ENCODE measurements around the gene ALPP. TPM values are rescaled to one million over a fixed set of nuclear protein-coding genes. Genes with fewer than 3 reads are reported as not detected.
"Not testable (repeated sequence)": the region's sequence is repeated elsewhere in the genome, so short reads cannot be mapped to it uniquely, and the experiment has no call there.

ALPP gene
- total RNA-seq (0.09 TPM), polyA plus RNA-seq (0.32 TPM)
- long read RNA-seq, donor 1 = 0 reads
- long read RNA-seq, donor 2 = 0 reads
- long read RNA-seq, donor 3 = 0 reads
- long read RNA-seq, donor 4 = 0 reads
- long read RNA-seq, donor 5, partial matches to known transcripts = 0 of 1 reads
- long read RNA-seq, donor 5, other reads (novel, unspliced or antisense) = 0 of 1 reads
- long read RNA-seq, donor 6 = 0 reads
- long read RNA-seq, donor 7 = 0 reads
- long read RNA-seq, donor 8 = 0 reads
- long read RNA-seq, donor 9 = 0 reads
- long read RNA-seq, donor 10 = 0 reads

- peaks cover 0 to 43% of the 10 kb centered on the region in 2 donors for H3K27me3 ChIP-seq (ENCODE audit: control insufficient read depth in 2 of 2, insufficient read depth in 1 of 2, low read length in 1 of 2)
Measured at GRCh38 chr2:232378735-232379151, at the start of gene ALPP. TSS of gene ALPP (plus strand) at chr2:232378751. CDS start at chr2:232378803, 52 bp downstream.

GRCh38 chr2:232329716-232330067 lies 48.9 kb upstream of the ALPP start:
- DNase-seq (ENCODE audit: low read depth in 6 of 9, low spot score in 9 of 9) = no peak
- peaks cover 27 to 35% of the 10 kb centered on the region in 2 donors for H3K4me1 ChIP-seq (ENCODE audit: control insufficient read depth in 2 of 2, insufficient read depth in 2 of 2, low read length in 2 of 2)
- WGBS = 98% methylated on average over 15 of the region's 15 CpGs

More at GRCh38 chr2:232378735-232379151, at the start of gene ALPP:
- 98% methylated on average over 12 of the region's 12 CpGs for WGBS
- DNase-seq (ENCODE audit: low read depth in 6 of 9, low spot score in 9 of 9); H3K4me1 ChIP-seq (ENCODE audit: control insufficient read depth in 2 of 2, insufficient read depth in 2 of 2, low read length in 2 of 2); H3K4me3 ChIP-seq (ENCODE audit: low read length in 2 of 2); H3K36me3 ChIP-seq (ENCODE audit: control insufficient read depth in 2 of 2, insufficient read depth in 2 of 2, low read length in 1 of 2); H3K9me3 ChIP-seq (ENCODE audit: control insufficient read depth in 2 of 2, insufficient read depth in 1 of 2, low read length in 1 of 2); H3K27ac ChIP-seq (ENCODE audit: low read depth in 1 of 2, low read length in 1 of 2): not testable (repeated sequence)

GRCh38 chr2:232330068-232330999 lies 48.2 kb upstream of the ALPP start:
- Histone ChIP-seq H3K27ac (ENCODE audit: low read depth in 1 of 2, low read length in 1 of 2) (no peak overlapping the region), H3K9me3 (ENCODE audit: control insufficient read depth in 2 of 2, insufficient read depth in 1 of 2, low read length in 1 of 2) (no peaks in the 10 kb centered on the region), H3K4me1 (ENCODE audit: control insufficient read depth in 2 of 2, insufficient read depth in 2 of 2, low read length in 2 of 2) (peaks cover 24 to 29% of the 10 kb centered on the region in 2 donors), H3K4me3 (ENCODE audit: low read length in 2 of 2) (no peak overlapping the region), H3K27me3 (ENCODE audit: control insufficient read depth in 2 of 2, insufficient read depth in 1 of 2, low read length in 1 of 2) (no peaks in the 10 kb centered on the region), H3K36me3 (ENCODE audit: control insufficient read depth in 2 of 2, insufficient read depth in 2 of 2, low read length in 1 of 2) (peaks cover 0 to 15% of the 10 kb centered on the region in 2 donors)
- no peak for DNase-seq (ENCODE audit: low read depth in 6 of 9, low spot score in 9 of 9)
- 98% methylated on average over 15 of the region's 17 CpGs for WGBS

More at GRCh38 chr2:232329716-232330067, 48.9 kb upstream of the ALPP start:
- H3K9me3 ChIP-seq (ENCODE audit: control insufficient read depth in 2 of 2, insufficient read depth in 1 of 2, low read length in 1 of 2) = no peaks in the 10 kb centered on the region
- H3K27ac ChIP-seq (ENCODE audit: low read depth in 1 of 2, low read length in 1 of 2) = no peak overlapping the region
- H3K4me3 ChIP-seq (ENCODE audit: low read length in 2 of 2) = no peak overlapping the region
- H3K36me3 ChIP-seq (ENCODE audit: control insufficient read depth in 2 of 2, insufficient read depth in 2 of 2, low read length in 1 of 2) = peaks cover 0 to 15% of the 10 kb centered on the region in 2 donors
- no peaks in the 10 kb centered on the region for H3K27me3 ChIP-seq (ENCODE audit: control insufficient read depth in 2 of 2, insufficient read depth in 1 of 2, low read length in 1 of 2)

GRCh38 chr2:232331061-232331460 lies 47.5 kb upstream of the ALPP start:
- WGBS = 96% methylated on average over 11 of the region's 11 CpGs
- not testable (repeated sequence) for H3K27me3 ChIP-seq (ENCODE audit: control insufficient read depth in 2 of 2, insufficient read depth in 1 of 2, low read length in 1 of 2); DNase-seq (ENCODE audit: low read depth in 6 of 9, low spot score in 9 of 9); H3K27ac ChIP-seq (ENCODE audit: low read depth in 1 of 2, low read length in 1 of 2); H3K9me3 ChIP-seq (ENCODE audit: control insufficient read depth in 2 of 2, insufficient read depth in 1 of 2, low read length in 1 of 2); H3K4me3 ChIP-seq (ENCODE audit: low read length in 2 of 2)
- peaks cover 6 to 22% of the 10 kb centered on the region in 2 donors for H3K36me3 ChIP-seq (ENCODE audit: control insufficient read depth in 2 of 2, insufficient read depth in 2 of 2, low read length in 1 of 2)
- H3K4me1 ChIP-seq (ENCODE audit: control insufficient read depth in 2 of 2, insufficient read depth in 2 of 2, low read length in 2 of 2) = peaks cover 17 to 22% of the 10 kb centered on the region in 2 donors

- H3K4me3 ChIP-seq (ENCODE audit: low read length in 2 of 2); DNase-seq (ENCODE audit: low read depth in 6 of 9, low spot score in 9 of 9); H3K9me3 ChIP-seq (ENCODE audit: control insufficient read depth in 2 of 2, insufficient read depth in 1 of 2, low read length in 1 of 2); H3K27me3 ChIP-seq (ENCODE audit: control insufficient read depth in 2 of 2, insufficient read depth in 1 of 2, low read length in 1 of 2); H3K27ac ChIP-seq (ENCODE audit: low read depth in 1 of 2, low read length in 1 of 2): not testable (repeated sequence)
- WGBS = 98% methylated on average over 11 of the region's 11 CpGs
- Histone ChIP-seq H3K36me3 (ENCODE audit: control insufficient read depth in 2 of 2, insufficient read depth in 2 of 2, low read length in 1 of 2) (peaks cover 6 to 27% of the 10 kb centered on the region in 2 donors), H3K4me1 (ENCODE audit: control insufficient read depth in 2 of 2, insufficient read depth in 2 of 2, low read length in 2 of 2) (peaks cover 12 to 17% of the 10 kb centered on the region in 2 donors)
Measured at GRCh38 chr2:232331641-232332040, 46.9 kb upstream of the ALPP start.

GRCh38 chr2:232332244-232332939 lies 46.2 kb upstream of the ALPP start:
- Histone ChIP-seq H3K4me1 (ENCODE audit: control insufficient read depth in 2 of 2, insufficient read depth in 2 of 2, low read length in 2 of 2) (peaks cover 7 to 14% of the 10 kb centered on the region in 2 donors), H3K36me3 (ENCODE audit: control insufficient read depth in 2 of 2, insufficient read depth in 2 of 2, low read length in 1 of 2) (peaks cover 6 to 35% of the 10 kb centered on the region in 2 donors)
- not testable (repeated sequence) for H3K9me3 ChIP-seq (ENCODE audit: control insufficient read depth in 2 of 2, insufficient read depth in 1 of 2, low read length in 1 of 2); H3K4me3 ChIP-seq (ENCODE audit: low read length in 2 of 2); DNase-seq (ENCODE audit: low read depth in 6 of 9, low spot score in 9 of 9); H3K27ac ChIP-seq (ENCODE audit: low read depth in 1 of 2, low read length in 1 of 2); H3K27me3 ChIP-seq (ENCODE audit: control insufficient read depth in 2 of 2, insufficient read depth in 1 of 2, low read length in 1 of 2)
- whole genome bisulfite sequencing = 97% methylated on average over 25 of the region's 26 CpGs

- no peaks in the 10 kb centered on the region for H3K9me3 ChIP-seq (ENCODE audit: control insufficient read depth in 2 of 2, insufficient read depth in 1 of 2, low read length in 1 of 2)
- no peaks in the 10 kb centered on the region for H3K27me3 ChIP-seq (ENCODE audit: control insufficient read depth in 2 of 2, insufficient read depth in 1 of 2, low read length in 1 of 2)
- DNase-seq (ENCODE audit: low read depth in 6 of 9, low spot score in 9 of 9) = no peak
- 91% methylated on average over 7 of the region's 10 CpGs for WGBS
- H3K4me1 ChIP-seq (ENCODE audit: control insufficient read depth in 2 of 2, insufficient read depth in 2 of 2, low read length in 2 of 2) = peaks cover 2 to 9% of the 10 kb centered on the region in 2 donors
- H3K4me3 ChIP-seq (ENCODE audit: low read length in 2 of 2) = no peak overlapping the region
- no peak overlapping the region for H3K27ac ChIP-seq (ENCODE audit: low read depth in 1 of 2, low read length in 1 of 2)
- peaks cover 6 to 35% of the 10 kb centered on the region in 2 donors for H3K36me3 ChIP-seq (ENCODE audit: control insufficient read depth in 2 of 2, insufficient read depth in 2 of 2, low read length in 1 of 2)
Measured at GRCh38 chr2:232332940-232333259, 45.7 kb upstream of the ALPP start.

GRCh38 chr2:232333361-232334135 lies 45.0 kb upstream of the ALPP start:
- Histone ChIP-seq H3K27me3 (ENCODE audit: control insufficient read depth in 2 of 2, insufficient read depth in 1 of 2, low read length in 1 of 2) (no peaks in the 10 kb centered on the region), H3K4me1 (ENCODE audit: control insufficient read depth in 2 of 2, insufficient read depth in 2 of 2, low read length in 2 of 2) (peaks cover 0 to 4% of the 10 kb centered on the region in 2 donors), H3K27ac (ENCODE audit: low read depth in 1 of 2, low read length in 1 of 2) (no peak overlapping the region), H3K4me3 (ENCODE audit: low read length in 2 of 2) (no peak overlapping the region), H3K36me3 (ENCODE audit: control insufficient read depth in 2 of 2, insufficient read depth in 2 of 2, low read length in 1 of 2) (peaks cover 6 to 35% of the 10 kb centered on the region in 2 donors), H3K9me3 (ENCODE audit: control insufficient read depth in 2 of 2, insufficient read depth in 1 of 2, low read length in 1 of 2) (no peaks in the 10 kb centered on the region)
- no peak for DNase-seq (ENCODE audit: low read depth in 6 of 9, low spot score in 9 of 9)
- WGBS = 96% methylated on average over 28 of the region's 28 CpGs
